Activated naive CD4-positive, alpha-beta T cell treated with Interleukin-2 at 50 U/mL for 16 hours (primary cell): Measurements from ENCODE around the gene COL2A1.

Source experiments
- DNase-seq: peaks from one replicate; pipeline ENCODE4 v3.0.0-alpha.2; 2020

The COL2A1 gene

GRCh38 chr12:48010366-48010970 lies 6.2 kb upstream of the COL2A1 start:
- no peak for DNase-seq

DNA sequence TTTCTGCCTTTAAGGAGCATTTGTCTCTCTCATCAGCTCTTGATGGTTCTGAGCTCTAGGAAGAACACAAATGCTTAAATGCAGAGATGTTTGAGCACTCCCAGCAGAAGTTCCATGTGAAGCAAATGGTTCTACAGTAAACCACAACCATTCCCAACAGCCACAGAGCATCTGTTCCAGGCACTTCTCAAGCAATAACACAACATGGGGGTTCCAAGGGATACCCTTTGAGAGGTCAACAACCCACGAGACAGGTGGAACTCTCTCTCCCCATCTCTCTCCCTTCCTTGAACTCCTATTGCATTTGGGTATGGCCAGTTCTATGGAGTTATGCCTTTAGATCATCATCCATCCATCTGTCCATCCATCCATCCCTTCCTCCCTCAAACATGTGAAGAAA lies 5.2 kb upstream of the COL2A1 start:
- DNase-seq: no peak

DNA sequence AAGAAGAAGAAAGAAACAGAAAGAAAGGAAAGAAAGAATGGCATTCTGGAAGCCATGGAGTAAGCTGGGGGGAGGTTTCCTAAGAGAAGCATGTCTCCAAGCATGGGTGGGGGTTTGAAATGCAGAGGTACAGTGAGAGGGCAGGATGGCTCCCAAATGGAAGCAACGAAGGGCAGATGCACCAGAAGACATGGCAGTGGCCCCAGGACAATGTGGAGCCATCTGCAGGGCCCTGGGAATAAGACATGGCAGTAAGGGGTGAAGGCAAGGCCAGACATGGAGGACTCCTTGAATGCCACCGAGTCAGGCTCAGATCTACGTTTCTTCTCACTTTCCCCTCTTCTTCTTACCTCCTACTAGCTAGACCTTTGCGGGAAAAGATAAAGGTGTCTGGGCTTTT lies 4.7 kb upstream of the COL2A1 start:
- DNase-seq: no peak

- no peak for DNase-seq
Measured at GRCh38 chr12:48008349-48008748, 4.1 kb upstream of the COL2A1 start.

GRCh38 chr12:48007206-48007605 lies 2.9 kb upstream of the COL2A1 start:
- no peak for DNase-seq

DNA sequence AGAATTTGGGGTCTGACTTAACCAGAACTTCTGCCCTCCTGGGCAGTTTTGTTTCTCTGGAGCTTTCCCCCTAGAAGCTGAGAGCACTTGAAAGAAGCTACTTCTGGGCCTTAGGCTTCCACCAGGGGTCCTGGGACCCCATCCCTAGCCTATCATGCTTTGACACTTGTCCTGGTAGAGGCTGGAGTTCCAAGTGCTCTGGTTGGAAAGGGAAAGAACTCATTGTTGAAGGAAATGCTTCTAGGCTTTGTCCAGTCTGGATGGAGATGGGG lies 1.4 kb upstream of the COL2A1 start:
- DNase-seq: no peak

GRCh38 chr12:48005001-48005749 lies 899 bp upstream of the COL2A1 start:
- DNase-seq: no peak

DNA sequence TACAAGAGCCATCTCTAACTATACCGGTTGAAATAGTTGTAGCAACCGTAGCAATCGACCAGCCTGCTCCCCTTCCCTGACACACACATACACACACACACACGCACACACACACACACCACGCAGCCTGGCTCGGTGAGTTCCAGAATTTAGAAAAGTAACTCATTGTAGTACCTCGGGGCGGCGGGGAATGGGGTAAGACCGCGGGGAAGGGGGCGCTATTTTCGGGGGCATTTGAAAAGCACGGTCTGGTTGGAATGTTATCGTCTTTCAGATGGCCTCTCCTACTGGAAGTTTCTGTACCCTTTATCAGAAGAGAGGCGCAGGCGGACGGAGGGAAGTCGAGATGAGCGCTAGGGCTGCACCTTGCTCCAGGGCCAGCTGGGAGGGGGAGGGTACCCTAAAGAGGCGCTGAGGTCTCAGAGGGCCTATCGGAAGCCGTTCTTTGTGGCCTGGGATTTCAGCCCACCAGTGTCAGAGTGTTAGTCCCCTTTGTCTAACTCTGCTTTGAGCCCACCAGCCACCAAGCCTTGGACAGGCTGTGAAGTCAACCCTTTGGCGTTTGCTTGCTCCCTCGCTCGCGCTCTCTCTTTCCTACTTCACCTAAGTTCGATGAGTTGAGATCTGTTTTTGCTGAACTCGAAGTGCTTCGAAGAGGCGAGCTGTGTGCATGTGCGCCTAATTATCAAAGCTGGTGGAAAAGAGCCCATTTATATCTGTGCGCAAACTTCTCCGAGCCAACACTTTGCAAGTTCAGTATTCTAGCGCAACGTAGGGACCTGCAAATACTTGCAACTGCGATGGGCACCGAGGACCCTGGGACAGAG lies 837 bp downstream of the COL2A1 start:
- DNase-seq: peak; percentile 15

GRCh38 chr12:48002773-48003218 lies 1.5 kb downstream of the COL2A1 start:
- no peak for DNase-seq

GRCh38 chr12:48002414-48002730 lies 1.9 kb downstream of the COL2A1 start:
- DNase-seq: no peak

DNA sequence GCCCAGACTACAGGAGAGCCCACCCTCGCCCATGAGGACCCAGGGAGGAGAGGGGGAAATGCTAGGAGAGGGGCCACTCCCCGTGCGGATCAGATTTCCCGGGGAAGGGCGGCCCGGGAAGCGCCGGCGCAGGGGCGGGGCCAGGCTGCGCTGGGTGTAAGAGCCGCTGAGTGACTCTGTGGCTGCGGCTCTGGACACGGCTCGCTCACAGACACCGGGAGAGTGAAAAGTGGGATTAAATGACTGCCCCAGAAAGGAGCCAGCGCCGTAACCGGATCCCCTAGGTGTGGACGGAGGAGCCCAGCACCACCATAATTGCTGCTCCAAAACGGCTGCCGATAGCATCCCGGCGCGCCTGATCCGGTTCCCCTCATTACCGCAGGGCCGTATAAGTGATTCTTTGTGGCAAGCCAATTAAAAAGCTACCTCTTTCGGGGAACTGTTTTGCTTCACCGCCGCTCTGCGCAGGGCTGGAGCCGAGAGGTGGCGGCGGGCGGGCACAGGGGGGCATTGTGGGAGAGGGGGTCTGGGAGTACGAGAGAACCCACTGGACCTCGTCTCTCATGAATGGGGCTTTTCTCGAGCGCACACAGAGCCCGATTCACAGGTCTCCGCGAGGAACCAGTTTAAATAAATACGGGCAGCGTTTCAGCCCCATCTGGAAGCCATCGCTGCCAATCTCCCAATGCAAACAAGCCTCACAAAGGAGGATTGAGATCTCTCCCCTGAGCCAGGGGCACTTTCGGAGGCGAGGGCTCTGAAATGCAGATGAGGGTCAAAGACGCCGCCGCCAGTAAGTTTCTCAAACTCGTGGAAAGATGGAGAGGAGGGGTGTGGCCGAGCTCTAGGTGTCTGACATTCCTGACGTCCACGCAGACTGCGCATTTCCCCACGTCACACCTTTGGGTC lies 2.5 kb downstream of the COL2A1 start:
- DNase-seq: no peak

DNA sequence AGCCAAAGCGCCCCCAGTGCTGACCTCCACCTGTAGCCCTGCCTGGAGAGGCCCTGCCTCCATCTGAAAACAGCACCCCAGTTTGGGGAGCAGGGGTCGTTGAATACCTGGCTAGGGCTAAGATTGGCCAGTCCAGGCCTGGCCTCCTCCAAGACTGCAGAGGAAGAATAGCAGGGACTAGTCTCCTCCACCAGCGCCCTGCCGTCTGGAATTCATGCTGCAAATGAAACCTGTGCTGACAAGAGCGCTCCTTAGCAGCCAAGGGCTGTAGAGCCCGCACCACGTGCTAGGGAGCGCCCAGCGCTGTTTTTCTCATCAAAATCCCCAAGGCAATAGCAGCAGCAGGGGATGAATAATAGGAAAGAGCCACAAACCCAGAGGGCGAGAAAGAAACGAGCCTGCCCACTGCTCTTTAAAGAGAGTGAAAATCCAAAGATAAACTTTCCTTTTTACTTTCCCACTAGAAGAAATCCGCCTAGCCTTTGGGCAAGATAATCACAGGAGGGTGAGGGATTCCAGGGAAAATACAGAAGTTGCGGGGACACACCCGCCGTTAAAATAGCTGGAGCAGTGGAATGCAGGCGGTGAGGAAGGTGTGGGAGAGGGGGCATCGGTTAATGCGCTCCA lies 3.3 kb downstream of the COL2A1 start:
- no peak for DNase-seq

DNA sequence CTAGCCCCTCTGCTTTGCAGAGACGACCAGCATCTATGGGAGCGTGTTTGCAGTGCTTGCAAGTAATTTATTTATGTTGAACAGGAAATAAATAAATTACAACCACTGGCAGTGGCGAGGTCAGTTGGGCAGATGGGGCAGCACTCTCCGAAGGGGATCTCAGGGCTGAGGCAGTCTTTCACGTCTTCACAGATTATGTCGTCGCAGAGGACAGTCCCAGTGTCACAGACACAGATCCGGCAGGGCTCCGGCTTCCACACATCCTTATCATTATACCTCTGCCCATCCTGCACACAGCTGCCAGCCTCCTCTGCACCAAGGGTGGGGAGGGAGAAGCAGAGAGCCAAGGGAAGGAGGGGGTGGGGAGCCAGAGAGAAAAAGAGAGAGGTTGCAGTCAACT lies 4.5 kb downstream of the COL2A1 start:
- DNase-seq: no peak

- no peak for DNase-seq
Measured at GRCh38 chr12:47997321-47997720, 7.0 kb downstream of the COL2A1 start.

- DNase-seq: no peak
Measured at GRCh38 chr12:47995981-47996401, 8.3 kb downstream of the COL2A1 start.

GRCh38 chr12:47993491-47993890 lies 10.8 kb downstream of the COL2A1 start:
- DNase-seq: no peak

- DNase-seq: no peak
Measured at GRCh38 chr12:47992776-47993175, 11.5 kb downstream of the COL2A1 start.

- no peak for DNase-seq
Measured at GRCh38 chr12:47991106-47992061, 12.9 kb downstream of the COL2A1 start.

- DNase-seq: peak; percentile 25
Measured at GRCh38 chr12:47990351-47991105, 13.7 kb downstream of the COL2A1 start.

DNA sequence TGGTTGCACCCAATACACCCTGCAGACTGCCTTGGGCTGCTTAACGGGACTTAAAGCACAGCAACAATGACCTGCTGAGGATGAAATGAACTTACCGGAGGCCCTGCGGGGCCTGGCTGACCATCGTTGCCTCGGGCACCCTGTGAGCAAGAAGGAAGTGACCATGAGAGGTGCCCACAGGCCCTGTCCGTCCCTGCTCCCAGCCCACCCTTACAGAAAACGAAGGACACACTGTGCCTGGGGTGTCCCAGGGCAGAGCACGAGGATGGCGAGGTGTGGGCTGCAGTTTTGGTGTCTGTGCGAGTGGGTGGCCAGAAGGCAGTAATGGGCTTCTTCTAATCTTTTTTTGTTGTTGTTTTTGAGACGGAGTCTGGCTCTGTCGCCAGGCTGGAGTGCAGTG lies 14.6 kb downstream of the COL2A1 start:
- DNase-seq: no peak

DNA sequence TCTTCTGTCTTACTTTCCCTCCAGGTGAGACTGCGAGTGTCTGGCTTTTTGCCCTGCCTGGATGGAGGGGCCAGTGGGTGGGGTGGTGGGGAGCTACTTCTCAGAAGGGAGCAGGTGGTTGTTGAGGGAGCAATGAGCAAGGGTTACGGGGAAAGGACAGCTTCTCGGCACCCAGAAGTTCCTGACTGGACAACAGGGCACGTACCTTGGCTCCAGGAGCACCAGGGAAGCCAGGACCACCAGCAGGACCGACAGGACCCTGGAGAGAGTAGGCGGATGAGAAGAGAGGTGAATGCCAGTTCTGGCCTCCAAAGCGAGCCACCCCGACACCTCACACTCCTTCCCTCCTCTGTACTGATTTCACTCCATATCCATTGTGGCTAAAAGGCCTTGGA lies 15.3 kb downstream of the COL2A1 start:
- DNase-seq: no peak
